Epithelial cell of prostate (primary cell): ENCODE results near the gene TRIM50.
"Not testable (repeated sequence)": the region's sequence is repeated elsewhere in the genome, so short reads cannot be mapped to it uniquely, and the experiment has no call there.

ENCODE experiments used
- DNase-seq: peaks from one replicate; pipeline ENCODE4 v3.0.0-alpha.2; 2011; ENCODE audit warnings: low read depth, low spot score
- H3K27ac ChIP-seq: fragments of 450-650 bp; 2 replicates; pipeline ENCODE4 v1.5.1; 2017; ENCODE audit warnings: mild to moderate bottlenecking

TRIM50 gene

DNA sequence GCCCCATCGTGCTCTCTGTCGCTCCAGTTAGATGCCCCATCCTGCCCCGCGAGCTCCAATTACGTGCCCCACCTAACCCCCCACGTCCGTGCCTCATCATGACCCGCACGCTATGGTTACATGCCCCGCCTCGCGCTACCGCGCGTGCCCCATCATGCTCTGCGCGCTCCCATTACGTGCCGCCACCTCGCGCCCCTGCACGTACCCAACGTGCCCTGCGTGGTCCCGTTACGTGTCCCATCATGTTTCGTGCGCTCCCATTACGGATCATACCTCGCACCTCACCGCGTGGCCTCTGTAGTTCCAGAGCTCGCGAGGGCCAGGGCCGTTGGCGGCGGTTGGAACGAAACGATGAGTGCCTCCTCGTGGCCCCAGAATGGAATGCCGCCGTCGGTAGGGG lies at the start of gene TRIM50, which contains the start of gene FKBP6:
TSS of gene TRIM50 (minus strand) at position 161 of the 400 bp plus-strand sequence. CDS start 3,295 bp downstream, outside the sequence.
TSS of gene FKBP6 (plus strand) at position 240 of the 400 bp plus-strand sequence. CDS start 268 bp downstream, outside the sequence.
- DNase-seq, H3K27ac ChIP-seq: not testable (repeated sequence)

DNA sequence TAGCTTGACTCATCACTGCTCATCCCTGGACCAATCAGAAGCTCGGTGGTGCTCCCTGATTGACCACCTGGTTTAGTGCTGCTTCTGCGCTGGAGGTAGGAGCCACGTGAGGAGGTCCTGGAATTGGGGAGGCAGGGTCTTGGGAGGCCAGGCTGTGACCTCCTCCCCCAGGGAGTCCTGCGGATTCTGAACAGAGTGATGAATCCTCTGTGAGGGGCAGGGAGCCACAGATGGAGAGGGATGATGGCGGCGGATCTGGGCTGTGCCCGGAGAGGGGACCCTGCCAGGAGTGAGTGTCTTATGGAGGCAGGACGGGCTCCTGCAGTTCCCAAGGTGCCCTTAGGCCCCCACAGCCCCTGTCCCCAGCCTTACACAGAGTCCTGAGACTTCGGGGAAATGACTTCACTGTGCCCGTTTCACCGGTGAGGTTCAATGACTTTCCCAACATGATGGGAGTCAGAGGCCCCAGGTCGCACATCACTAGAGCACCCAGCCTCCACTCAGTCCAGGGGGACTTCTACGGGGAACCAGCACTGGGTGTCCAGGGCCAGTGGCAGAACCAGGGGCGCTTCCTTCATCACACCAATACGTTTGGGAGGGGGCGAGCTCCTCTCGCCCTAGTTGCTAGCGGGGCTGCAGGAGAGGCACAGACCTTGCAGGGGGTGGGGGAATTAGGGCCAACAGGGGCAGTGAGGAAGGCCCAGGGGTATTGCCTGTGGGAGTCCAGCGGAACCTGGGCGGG lies 49.0 kb upstream of the TRIM50 start:
- DNase-seq: no peak
- no peak overlapping the region for H3K27ac ChIP-seq

DNA sequence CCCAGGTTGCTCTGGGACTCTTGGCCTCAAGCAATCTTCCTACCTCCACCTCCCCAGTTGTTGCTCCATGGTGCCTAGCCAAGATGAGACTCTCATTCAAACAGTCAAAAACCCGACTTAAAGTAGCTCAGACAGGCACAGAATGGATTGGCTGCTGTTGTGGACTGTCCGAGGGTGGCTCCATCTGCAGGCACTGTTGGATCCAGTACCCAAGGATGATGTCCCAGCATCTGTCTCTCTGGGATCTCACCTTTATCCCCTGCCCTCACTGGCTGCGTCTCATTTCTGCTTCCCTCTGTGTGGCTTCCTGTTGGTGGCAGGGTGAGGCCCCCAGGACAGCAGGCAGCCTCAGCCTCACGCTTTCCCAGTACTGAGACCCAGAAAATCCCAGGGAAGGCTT lies 48.4 kb upstream of the TRIM50 start:
- DNase-seq: not testable (repeated sequence)

DNA sequence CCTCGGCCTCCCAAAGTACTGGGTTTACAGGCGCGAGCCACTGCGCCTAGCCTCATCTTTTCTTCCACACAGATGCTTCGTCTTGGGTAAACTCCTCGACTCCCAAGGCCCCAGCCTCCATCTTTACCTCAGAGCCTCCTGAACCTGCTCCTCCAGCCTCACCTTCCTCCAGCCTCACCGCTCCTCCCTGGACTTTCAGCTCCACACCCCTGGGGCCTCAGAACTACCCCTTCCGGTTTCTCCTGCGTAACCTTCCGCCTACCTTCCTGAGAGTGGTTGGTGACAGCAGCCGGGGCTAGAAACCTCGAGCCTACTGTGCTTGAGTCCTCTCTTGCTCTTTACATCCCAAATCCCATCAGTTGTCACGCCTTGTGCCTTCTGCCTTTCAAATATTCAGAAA lies 45.9 kb upstream of the TRIM50 start:
- DNase-seq: no peak
- no peak overlapping the region for H3K27ac ChIP-seq

More for the DNA sequence above, 48.4 kb upstream of the TRIM50 start:
- H3K27ac ChIP-seq: not testable (repeated sequence)

GRCh38 chr7:73369622-73370021 lies 41.7 kb upstream of the TRIM50 start:
- DNase-seq: no peak
- H3K27ac ChIP-seq: no peak overlapping the region

DNA sequence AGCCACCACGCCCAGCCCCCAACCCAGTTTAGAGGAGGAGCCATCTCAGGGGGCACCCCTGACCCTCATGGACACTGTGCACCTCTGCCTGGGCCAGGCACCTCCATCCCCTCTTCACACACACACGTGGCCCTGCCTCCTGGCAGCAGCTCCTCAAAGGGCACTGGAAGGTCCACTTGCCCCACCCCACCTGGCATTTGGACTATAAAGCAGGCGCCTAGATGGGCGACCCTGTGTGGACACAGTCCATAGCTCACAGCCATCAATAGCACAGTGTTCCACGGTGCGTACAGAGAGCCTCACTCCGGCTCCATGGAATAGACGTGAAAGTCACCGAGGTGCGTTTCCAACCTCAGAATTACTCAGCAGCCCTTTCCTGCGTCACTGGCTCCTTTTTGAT lies 41.1 kb upstream of the TRIM50 start:
- DNase-seq: no peak
- H3K27ac ChIP-seq: no peak overlapping the region

- DNase-seq: no peak
Observed at GRCh38 chr7:73366990-73367389, 39.1 kb upstream of the TRIM50 start.

GRCh38 chr7:73366127-73366526 lies 38.2 kb upstream of the TRIM50 start:
- no peak for DNase-seq
- H3K27ac ChIP-seq: no peak overlapping the region

More at GRCh38 chr7:73366990-73367389, 39.1 kb upstream of the TRIM50 start:
- H3K27ac ChIP-seq: no peak overlapping the region

DNA sequence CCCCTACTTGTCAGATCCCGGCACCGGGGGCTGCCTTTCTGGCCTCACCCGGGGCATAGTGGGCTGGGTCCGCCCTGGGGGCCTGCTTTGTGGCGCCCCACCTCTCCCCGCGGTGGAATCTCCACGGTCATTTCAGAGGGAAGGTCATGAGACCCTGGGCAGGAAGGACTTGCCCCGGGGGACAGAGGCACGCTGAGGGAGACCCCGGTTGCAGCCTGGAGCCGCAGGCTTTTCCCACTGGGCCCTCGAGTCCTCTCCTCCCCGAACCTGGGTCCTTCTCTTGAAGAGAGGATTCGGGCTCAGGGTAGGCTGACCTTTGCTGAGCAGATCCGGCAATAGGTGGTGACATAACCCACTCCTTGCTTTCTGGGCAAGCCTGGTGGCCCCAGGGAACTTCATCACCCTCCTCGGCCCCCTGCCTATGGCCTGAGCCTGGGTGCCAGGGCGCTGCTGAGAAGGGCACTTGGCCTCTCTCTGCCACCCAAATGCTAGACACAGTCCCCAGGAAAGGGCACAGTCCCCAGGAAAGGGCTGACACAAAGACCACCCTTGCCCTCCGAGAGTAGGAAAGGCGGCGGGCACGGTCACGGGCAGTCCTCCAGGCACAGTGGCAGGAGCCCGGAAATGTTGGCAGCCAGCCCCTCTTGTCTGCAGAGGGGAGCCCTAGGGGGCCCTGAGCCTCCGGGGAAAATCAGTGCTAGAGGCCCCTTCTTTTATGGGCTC lies 36.3 kb upstream of the TRIM50 start:
- no peak for DNase-seq
- no peak overlapping the region for H3K27ac ChIP-seq

DNA sequence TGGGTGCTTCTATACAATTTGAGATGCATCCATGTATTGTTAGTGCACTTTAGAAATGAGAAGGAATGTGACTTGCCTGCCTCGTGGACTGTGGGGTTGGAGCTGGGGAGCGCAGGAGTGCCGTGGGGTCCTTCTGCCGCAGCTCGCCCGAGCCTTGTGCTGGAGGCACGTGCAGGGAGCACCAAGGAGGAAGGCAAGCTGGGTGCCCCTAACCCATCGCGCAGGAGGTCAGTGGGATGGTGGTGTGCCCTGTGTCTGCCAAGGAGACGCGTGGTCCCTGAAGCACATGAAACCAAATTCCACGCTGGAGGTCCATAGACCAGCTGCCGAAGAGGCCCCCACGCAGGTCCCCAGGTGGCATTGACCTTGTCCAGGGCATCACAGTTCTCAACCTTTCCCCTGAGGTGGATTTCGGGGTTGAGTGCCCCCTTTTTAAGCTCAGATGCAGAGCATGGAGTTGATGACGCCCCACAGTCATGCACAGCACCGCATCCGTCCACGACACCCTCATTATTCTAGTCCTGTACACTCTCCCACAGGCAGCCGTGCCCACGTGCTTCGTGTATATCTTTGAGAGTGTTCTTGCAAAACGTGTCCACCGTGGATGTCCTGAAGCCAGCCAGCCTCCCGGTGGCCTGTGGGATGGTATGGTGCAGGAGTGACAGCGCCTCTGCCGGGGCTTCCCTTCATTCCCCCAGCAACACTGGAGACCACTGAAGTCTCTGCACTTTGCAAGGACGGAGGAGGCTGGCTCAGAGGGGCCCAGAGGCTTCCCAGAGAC lies 35.5 kb upstream of the TRIM50 start:
- no peak overlapping the region for H3K27ac ChIP-seq

DNA sequence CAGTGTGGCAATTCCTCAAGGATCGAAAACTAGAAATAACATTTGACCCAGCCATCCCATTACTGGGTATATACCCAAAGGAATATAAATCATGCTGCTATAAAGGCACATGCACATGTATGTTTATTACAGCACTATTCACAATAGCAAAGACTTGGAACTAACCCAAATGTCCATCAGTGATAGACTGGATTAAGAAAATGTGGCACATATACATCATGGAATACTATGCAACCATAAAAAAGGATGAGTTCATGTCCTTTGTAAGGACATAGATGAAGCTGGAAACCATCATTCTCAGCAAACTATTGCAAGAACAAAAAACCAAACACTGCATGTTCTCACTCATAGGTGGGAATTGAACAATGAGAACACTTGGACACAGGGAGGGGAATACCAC lies 32.7 kb upstream of the TRIM50 start:
- DNase-seq, H3K27ac ChIP-seq: not testable (repeated sequence)

More for the DNA sequence above, 35.5 kb upstream of the TRIM50 start:
- DNase-seq: no peak

DNA sequence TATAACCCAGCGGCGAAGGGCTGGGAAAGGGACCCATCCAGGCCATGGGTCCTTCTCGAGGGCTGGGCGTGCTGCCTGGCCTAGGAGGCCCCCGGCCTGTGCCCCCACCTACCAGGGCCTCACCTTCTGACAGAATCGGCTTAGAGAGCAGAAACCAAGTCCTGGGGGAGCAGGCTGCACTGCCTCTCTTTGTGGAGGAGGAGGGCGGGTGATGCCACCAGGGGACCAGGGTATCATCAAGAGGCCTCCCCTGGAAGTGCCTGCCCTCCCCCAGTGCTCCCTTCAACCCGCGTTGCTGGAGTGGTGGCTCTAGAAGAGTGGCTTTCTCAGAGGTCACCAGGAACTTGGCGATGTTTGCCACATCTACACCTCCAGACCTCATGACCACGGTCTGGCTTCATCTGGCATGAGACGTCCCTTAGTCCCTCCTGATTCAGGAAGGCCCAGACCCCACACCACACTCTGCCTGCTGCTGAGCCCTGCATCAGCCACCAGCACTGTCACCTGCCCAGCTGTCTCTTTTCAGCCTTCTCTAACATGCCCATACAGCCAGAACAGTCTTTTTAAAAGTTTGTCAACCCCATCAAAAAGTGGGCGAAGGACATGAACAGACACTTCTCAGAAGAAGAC lies 32.0 kb upstream of the TRIM50 start:
- DNase-seq: no peak
- no peak overlapping the region for H3K27ac ChIP-seq

GRCh38 chr7:73359306-73359705 lies 31.4 kb upstream of the TRIM50 start:
- DNase-seq: no peak
- no peak overlapping the region for H3K27ac ChIP-seq

DNA sequence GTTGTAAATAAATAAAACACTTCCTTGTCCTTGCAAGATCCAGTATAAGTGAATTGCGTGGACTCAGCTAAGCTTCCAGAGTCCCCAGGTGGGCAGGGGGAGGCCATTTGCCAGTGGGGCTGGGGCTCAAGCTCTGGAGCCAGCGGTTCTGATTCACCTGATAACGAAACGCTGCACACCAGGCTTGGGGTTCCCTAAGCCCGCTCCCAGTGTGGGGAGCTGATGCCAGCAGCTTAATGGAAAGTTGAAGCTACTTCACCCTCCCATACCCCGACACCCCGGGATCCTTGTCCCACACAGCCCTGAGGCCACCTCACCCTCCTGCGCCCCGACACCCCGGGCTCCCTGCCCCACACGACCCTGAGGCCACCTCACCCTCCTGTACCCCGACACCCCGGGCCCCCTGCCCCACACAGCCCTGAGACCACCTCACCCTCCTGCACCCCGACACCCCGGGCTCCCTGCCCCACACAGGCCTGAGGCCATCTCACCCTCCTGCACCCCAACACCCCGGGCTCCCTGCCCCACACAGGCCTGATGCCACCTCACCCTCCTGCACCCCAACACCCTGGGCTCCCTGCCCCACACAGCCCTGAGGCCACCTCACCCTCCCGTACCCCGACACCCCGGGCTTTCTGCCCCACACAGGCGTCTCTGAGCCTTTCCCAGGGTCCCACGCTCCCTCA lies 30.9 kb upstream of the TRIM50 start:
- no peak overlapping the region for H3K27ac ChIP-seq
- DNase-seq: no peak

GRCh38 chr7:73356159-73356558 lies 28.3 kb upstream of the TRIM50 start:
- DNase-seq: no peak
- H3K27ac ChIP-seq: no peak overlapping the region

DNA sequence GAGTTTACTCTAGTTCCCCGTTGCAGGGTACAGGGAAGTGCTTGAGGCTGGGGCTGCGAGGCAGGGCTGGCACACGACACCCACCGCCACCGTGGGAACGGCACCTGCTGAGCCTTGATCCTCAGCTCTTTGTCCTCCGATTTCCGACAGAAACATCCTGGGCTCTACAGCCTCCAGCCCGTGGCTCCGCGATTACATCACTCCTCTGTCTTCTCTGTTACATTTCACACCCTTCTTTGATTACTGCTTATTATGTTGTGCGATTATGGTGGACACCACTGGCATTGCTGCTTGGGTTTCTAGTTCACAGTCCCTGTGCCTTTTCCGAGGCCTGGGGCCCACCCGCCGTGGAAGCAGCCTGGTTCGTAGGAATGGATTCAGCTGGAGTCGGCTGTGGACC lies 26.9 kb upstream of the TRIM50 start:
- H3K27ac ChIP-seq: no peak overlapping the region
- DNase-seq: no peak

- no peak for DNase-seq
Observed at GRCh38 chr7:73354196-73354595, 26.3 kb upstream of the TRIM50 start.

GRCh38 chr7:73353243-73353642 lies 25.4 kb upstream of the TRIM50 start:
- DNase-seq: no peak

More at GRCh38 chr7:73354196-73354595, 26.3 kb upstream of the TRIM50 start:
- no peak overlapping the region for H3K27ac ChIP-seq

GRCh38 chr7:73352784-73353183 lies 24.9 kb upstream of the TRIM50 start:
- no peak for DNase-seq

More at GRCh38 chr7:73353243-73353642, 25.4 kb upstream of the TRIM50 start:
- H3K27ac ChIP-seq: no peak overlapping the region

More at GRCh38 chr7:73352784-73353183, 24.9 kb upstream of the TRIM50 start:
- H3K27ac ChIP-seq: no peak overlapping the region
